GM21825 (cell line): Measurements from ENCODE around the gene ESYT2.

ENCODE experiments used
- ATAC-seq: cut with Tn5 transposase; IDR thresholded peaks from one replicate; pipeline ENCODE4 v1.9.1; 2021; ENCODE audit warnings: mild to moderate bottlenecking, moderate library complexity; ENCODE audit not compliant: unreplicated experiment

The ESYT2 gene

GRCh38 chr7:158746957-158747356, 82.4 kb downstream of the ESYT2 start:
- no peak for ATAC-seq

GRCh38 chr7:158745057-158745715, 84.1 kb downstream of the ESYT2 start:
- ATAC-seq, result no peak

GRCh38 chr7:158744070-158744469, 85.2 kb downstream of the ESYT2 start:
- no peak for ATAC-seq

- no peak for ATAC-seq
These were observed 86.1 kb downstream of the ESYT2 start for GRCh38 chr7:158743219-158743618.

- ATAC-seq, result no peak
These were observed 87.1 kb downstream of the ESYT2 start for GRCh38 chr7:158742065-158742821.

GRCh38 chr7:158741294-158741666, 88.0 kb downstream of the ESYT2 start:
- ATAC-seq, result no peak

GRCh38 chr7:158740657-158741293, 88.5 kb downstream of the ESYT2 start:
- ATAC-seq, result no peak

- no peak for ATAC-seq
These were observed 89.2 kb downstream of the ESYT2 start for GRCh38 chr7:158740013-158740656.

GRCh38 chr7:158738841-158739240, 90.5 kb downstream of the ESYT2 start:
- no peak for ATAC-seq

GRCh38 chr7:158737064-158737695, 92.1 kb downstream of the ESYT2 start:
- no peak for ATAC-seq

- no peak for ATAC-seq
These were observed 93.4 kb downstream of the ESYT2 start for GRCh38 chr7:158735935-158736334.

GRCh38 chr7:158734861-158735260, 94.4 kb downstream of the ESYT2 start:
- ATAC-seq, result no peak

GRCh38 chr7:158733775-158734494, 95.4 kb downstream of the ESYT2 start:
- no peak for ATAC-seq

GRCh38 chr7:158733220-158733519, 96.1 kb downstream of the ESYT2 start:
- ATAC-seq, result no peak

- ATAC-seq, result no peak
These were observed 96.7 kb downstream of the ESYT2 start for GRCh38 chr7:158732494-158733219.

- no peak for ATAC-seq
These were observed 97.5 kb downstream of the ESYT2 start for GRCh38 chr7:158731761-158732160.

GRCh38 chr7:158730383-158731346, 98.6 kb downstream of the ESYT2 start:
- no peak for ATAC-seq

GRCh38 chr7:158729646-158730382, 99.5 kb downstream of the ESYT2 start:
- ATAC-seq, result no peak
